Regular cardiac myocyte (primary cell): ENCODE results near the gene SUCO. TPM values are rescaled to one million over a fixed set of nuclear protein-coding genes. Genes with fewer than 3 reads are reported as not detected.

Experiments
- total RNA-seq: library from RNA; depleted of rRNA; stranded (reverse); fragments of >200 nt; gene quantifications from 2 replicates; pipeline ENCODE4 v1.2.3, GENCODE V29; 2014

Gene SUCO
- 42.0 and 44.5 TPM in 2 replicates for total RNA-seq

GRCh38 chr1:172532700-172533512 lies at the start of gene SUCO:
SUCO (plus strand) TSS chr1:172533150; CDS start chr1:172533436, 286 bp downstream.

GRCh38 chr1:172658871-172659453 lies 126.0 kb downstream of the SUCO start, which contains the start of gene FASLG:
FASLG (plus strand) TSS chr1:172659103; CDS start chr1:172659202, 99 bp downstream.

Other genes with a start within 250 kb of the SUCO start
- not detected in 2 replicates for gene C1orf105, start 112.5 kb upstream of the SUCO start, total RNA-seq
- 14.4 and 17.1 TPM in 2 replicates for gene PIGC, start 89.1 kb upstream of the SUCO start, total RNA-seq
- not detected in 2 replicates for gene FASLG, start 126.0 kb downstream of the SUCO start, total RNA-seq